HEK293T (cell line): ENCODE data around the gene HNRNPLL.

Source experiments
- CTCF ChIA-PET: fragments of 350-600 bp; formaldehyde crosslinking; extraction: SDS; loops from one replicate; lab custom pipeline; 2021; ENCODE audit warnings: antibody characterized with exemption, inconsistent platforms; lab: Yijun Ruan, JAX
- POLR2A ChIA-PET: fragments of 350-600 bp; formaldehyde crosslinking; extraction: SDS; loops from one replicate; lab custom pipeline; 2020; ENCODE audit warnings: antibody characterized with exemption, inconsistent platforms; lab: Yijun Ruan, JAX
- DNase-seq: peaks from one replicate; pipeline ENCODE4 v3.0.0; 2012; ENCODE audit warnings: mixed read lengths; ENCODE audit errors: extremely low spot score
- CTBP1 ChIP-seq: fragments of 450-650 bp; IDR thresholded peaks from 2 replicates; pipeline ENCODE4 v1.6.1; 2016; ENCODE audit warnings: borderline replicate concordance
- ELF4 ChIP-seq: fragments of 450-650 bp; IDR thresholded peaks from 2 replicates; pipeline ENCODE4 v1.6.1; 2017; ENCODE audit warnings: antibody characterized with exemption
- FOXM1 ChIP-seq: fragments of 450-650 bp; IDR thresholded peaks from 2 replicates; pipeline ENCODE4 v1.6.1; 2017; ENCODE audit warnings: mild to moderate bottlenecking, borderline replicate concordance
- HDGF ChIP-seq: fragments of 450-650 bp; IDR thresholded peaks from 2 replicates; pipeline ENCODE4 v1.6.1; 2017; ENCODE audit warnings: antibody characterized with exemption, borderline replicate concordance
- LEF1 ChIP-seq: fragments of 450-650 bp; IDR thresholded peaks from 2 replicates; pipeline ENCODE4 v1.6.1; 2017; ENCODE audit warnings: mild to moderate bottlenecking, borderline replicate concordance

HNRNPLL gene

GRCh38 chr2:38512211-38512610 is 90.5 kb downstream of the HNRNPLL start:
- DNase-seq: no peak
- CTCF ChIA-PET: interaction anchor here (0.7 to 1.2 kb wide), 2 partner anchors 92 to 136 kb away, joined by 3 to 4 read pairs; no protein-coding TSS in a partner anchor
- POLR2A ChIA-PET: no interaction called here
- no peak for TF ChIP-seq FOXM1
- no peak for TF ChIP-seq CTBP1
- no peak for TF ChIP-seq HDGF
- no peak for TF ChIP-seq LEF1
- no peak for TF ChIP-seq ELF4
